ENCODE data around the gene GATAD2B.

GATAD2B gene

DNA sequence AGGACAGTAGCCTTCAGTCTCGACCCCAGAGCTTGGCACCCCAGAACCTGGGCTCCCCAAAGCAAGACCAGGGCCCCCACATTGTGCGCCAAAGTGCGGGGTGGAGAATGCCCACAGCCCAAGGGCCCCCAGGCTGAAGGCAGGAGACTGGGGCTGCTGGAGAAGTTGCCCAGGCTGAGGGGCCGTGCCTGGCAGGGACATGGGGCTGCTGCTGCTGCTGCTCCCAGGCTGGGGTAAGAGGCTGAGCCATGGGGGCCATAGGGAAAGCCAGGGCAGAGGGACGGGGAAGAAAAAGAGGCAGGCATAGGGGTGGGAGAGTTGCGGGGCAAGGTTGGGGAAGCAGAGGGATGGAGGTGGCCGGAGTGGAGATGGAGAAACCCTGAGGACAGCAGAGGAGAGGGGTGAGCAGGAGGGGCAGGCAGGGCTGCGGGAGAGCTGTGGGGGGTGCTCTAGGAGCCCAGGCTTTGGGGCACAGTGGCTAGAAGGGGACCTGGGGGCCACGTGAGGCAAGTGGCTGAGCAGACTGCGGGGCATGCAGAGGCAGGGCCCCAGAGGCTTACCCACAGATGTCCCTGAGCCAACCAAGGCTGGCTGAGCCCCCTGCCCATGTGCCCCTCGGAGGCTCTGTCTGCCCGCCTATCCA, 128.7 kb downstream of the GATAD2B start:
- Histone ChIP-seq H3K4me1 (ENCODE audit: control insufficient read depth, insufficient read depth, low read length) (peaks cover 21% of the 10 kb centered on the region; the same call in 1 of the 2 replicates), H3K36me3 (ENCODE audit: control insufficient read depth, insufficient read depth, low read length) (no peaks in the 10 kb centered on the region), H3K27ac (ENCODE audit: low read depth, low read length) (no peak overlapping the region), H3K9me3 (ENCODE audit: control insufficient read depth, insufficient read depth, low read length) (no peaks in the 10 kb centered on the region), H3K4me3 (ENCODE audit: low read depth, low read length) (no peak overlapping the region), H3K27me3 (ENCODE audit: control insufficient read depth, insufficient read depth, low read length) (no peaks in the 10 kb centered on the region), H3K9ac (ENCODE audit: low read depth, low read length) (no peak overlapping the region)

DNA sequence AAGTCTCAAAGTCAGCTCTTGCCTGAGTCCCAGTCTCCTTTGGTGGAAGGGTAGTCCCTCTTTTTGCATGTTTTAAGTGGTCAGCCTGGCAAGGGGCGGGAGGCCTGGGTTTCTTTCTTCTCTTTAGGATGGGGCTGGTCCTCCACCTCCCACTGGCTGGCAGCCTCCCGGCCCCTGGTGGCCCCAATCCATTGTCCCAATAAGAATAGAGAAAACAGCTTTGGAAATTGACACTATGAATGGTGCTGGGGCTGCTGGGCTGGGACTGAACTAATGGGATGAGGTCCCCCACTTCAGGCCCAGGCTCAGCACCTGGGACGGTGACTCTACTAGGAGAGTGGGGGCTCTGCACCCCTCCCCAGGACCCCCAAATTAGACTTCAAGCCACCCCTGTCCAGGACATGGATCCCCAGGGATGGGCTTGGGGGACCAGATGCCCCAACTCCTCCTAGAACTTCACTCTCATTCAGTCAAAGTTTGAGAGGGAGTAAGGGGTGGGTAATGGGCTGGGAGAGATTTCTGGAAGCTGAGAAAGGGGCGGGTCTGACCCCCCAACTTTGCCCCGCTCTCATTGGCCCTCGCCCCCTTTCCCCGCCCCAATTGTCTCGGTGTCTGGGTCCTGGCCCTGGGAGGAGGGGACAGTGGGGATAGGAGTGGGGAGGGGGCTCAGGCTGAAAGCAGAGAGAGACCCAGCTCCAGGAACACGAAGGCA, 129.4 kb downstream of the GATAD2B start:
- Histone ChIP-seq H3K9ac (ENCODE audit: low read depth, low read length) (no peak overlapping the region), H3K27ac (ENCODE audit: low read depth, low read length) (no peak overlapping the region), H3K4me1 (ENCODE audit: control insufficient read depth, insufficient read depth, low read length) (peaks cover 21% of the 10 kb centered on the region; the same call in 1 of the 2 replicates), H3K4me3 (ENCODE audit: low read depth, low read length) (no peak overlapping the region), H3K9me3 (ENCODE audit: control insufficient read depth, insufficient read depth, low read length) (no peaks in the 10 kb centered on the region), H3K36me3 (ENCODE audit: control insufficient read depth, insufficient read depth, low read length) (no peaks in the 10 kb centered on the region), H3K27me3 (ENCODE audit: control insufficient read depth, insufficient read depth, low read length) (no peaks in the 10 kb centered on the region)

DNA sequence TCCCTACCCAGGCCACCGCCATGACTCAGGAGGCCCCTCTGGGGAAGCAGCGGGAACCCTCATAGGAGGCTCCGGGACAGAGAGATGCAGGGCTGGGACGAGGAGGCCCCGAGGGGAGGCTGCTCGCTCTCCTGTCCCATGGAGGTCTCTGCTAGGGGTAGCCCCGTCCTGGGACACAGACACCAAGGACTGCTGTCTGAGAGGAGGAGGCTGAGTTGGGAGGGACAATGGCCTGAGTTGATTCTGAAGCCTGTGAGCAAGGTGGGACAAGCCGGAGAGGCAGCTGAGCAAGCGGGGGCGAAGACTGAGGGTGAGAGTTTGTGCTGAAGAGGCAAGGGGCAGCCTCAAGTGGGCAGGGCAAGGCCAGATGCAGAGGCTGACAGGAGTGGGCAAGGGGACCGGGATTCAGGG, 130.1 kb downstream of the GATAD2B start:
- no peak overlapping the region for H3K9ac ChIP-seq (ENCODE audit: low read depth, low read length)
- no peak overlapping the region for H3K4me3 ChIP-seq (ENCODE audit: low read depth, low read length)
- peaks cover 21% of the 10 kb centered on the region; the same call in 1 of the 2 replicates for H3K4me1 ChIP-seq (ENCODE audit: control insufficient read depth, insufficient read depth, low read length)
- no peak overlapping the region for H3K27ac ChIP-seq (ENCODE audit: low read depth, low read length)
- no peaks in the 10 kb centered on the region for H3K36me3 ChIP-seq (ENCODE audit: control insufficient read depth, insufficient read depth, low read length)
- H3K27me3 ChIP-seq (ENCODE audit: control insufficient read depth, insufficient read depth, low read length), result no peaks in the 10 kb centered on the region
- no peaks in the 10 kb centered on the region for H3K9me3 ChIP-seq (ENCODE audit: control insufficient read depth, insufficient read depth, low read length)

DNA sequence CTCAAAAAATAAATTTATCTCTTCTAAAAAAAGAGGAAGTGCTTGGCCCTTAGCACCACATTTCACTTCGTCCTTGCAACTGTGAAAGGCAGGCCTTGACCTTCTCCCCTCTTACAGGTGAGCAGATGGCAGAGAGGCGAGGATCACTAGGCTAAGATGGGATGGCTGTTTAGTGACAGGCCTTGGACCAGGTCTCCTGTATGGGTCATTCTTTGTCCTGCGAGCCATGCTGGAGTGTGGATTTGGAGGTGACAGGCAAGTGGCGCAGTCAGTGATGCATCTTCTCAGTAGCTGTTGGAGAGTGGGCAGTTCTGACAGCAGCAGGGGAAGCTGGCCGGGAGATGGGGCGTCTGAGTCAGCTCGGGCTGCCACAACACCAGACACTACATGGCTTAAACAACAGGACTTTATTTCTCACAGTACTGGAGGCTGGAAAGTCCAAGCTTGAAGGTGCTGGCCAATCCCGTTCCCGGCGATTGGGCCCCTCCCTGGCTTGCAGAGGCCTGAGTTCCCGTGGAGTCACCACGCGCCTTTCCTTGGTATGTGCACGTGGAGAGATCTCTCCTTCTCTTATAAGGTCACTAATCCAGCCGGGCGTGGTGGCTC, 131.0 kb downstream of the GATAD2B start:
- no peak overlapping the region for H3K9ac ChIP-seq (ENCODE audit: low read depth, low read length)
- H3K9me3 ChIP-seq (ENCODE audit: control insufficient read depth, insufficient read depth, low read length), result no peaks in the 10 kb centered on the region
- H3K36me3 ChIP-seq (ENCODE audit: control insufficient read depth, insufficient read depth, low read length), result no peaks in the 10 kb centered on the region
- no peak overlapping the region for H3K4me3 ChIP-seq (ENCODE audit: low read depth, low read length)
- H3K27ac ChIP-seq (ENCODE audit: low read depth, low read length), result no peak overlapping the region
- H3K4me1 ChIP-seq (ENCODE audit: control insufficient read depth, insufficient read depth, low read length), result peaks cover 21% of the 10 kb centered on the region; the same call in 1 of the 2 replicates
- H3K27me3 ChIP-seq (ENCODE audit: control insufficient read depth, insufficient read depth, low read length), result no peaks in the 10 kb centered on the region

DNA sequence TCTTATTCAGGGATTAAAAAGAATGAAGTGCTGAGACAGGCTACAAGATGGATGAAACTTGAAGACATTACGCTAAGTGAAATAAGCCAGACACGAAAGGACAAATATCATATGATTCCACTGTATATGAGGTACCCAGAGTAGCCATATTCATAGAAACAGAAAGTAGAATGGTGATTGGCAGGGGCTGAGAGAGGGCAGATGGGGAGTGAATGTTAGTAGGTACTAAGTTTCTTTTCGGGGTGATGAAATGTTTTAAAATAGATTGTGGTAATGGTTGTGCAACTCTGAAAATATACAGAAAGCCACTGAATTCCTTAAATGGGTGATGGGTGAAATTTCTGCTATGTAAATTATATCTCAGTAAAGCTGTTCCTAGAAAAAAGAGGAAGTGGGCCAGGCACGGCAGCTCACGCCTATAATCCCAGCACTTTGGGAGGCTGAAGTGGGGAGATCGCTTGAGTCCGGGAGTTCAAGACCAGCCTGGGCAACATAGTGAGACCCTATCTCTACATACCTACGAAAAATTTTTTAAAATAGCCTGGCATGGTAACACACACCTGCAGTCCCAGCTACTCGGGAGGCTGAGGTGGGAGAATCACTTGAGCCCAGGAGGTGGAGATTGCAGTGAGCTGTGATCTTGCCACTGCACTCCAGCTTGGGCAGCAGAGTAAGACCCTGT, 131.7 kb downstream of the GATAD2B start:
- Histone ChIP-seq H3K9ac (ENCODE audit: low read depth, low read length) (no peak overlapping the region), H3K9me3 (ENCODE audit: control insufficient read depth, insufficient read depth, low read length) (no peaks in the 10 kb centered on the region), H3K27me3 (ENCODE audit: control insufficient read depth, insufficient read depth, low read length) (no peaks in the 10 kb centered on the region), H3K36me3 (ENCODE audit: control insufficient read depth, insufficient read depth, low read length) (no peaks in the 10 kb centered on the region), H3K4me1 (ENCODE audit: control insufficient read depth, insufficient read depth, low read length) (peaks cover 21% of the 10 kb centered on the region; the same call in 1 of the 2 replicates), H3K27ac (ENCODE audit: low read depth, low read length) (no peak overlapping the region), H3K4me3 (ENCODE audit: low read depth, low read length) (no peak overlapping the region)

DNA sequence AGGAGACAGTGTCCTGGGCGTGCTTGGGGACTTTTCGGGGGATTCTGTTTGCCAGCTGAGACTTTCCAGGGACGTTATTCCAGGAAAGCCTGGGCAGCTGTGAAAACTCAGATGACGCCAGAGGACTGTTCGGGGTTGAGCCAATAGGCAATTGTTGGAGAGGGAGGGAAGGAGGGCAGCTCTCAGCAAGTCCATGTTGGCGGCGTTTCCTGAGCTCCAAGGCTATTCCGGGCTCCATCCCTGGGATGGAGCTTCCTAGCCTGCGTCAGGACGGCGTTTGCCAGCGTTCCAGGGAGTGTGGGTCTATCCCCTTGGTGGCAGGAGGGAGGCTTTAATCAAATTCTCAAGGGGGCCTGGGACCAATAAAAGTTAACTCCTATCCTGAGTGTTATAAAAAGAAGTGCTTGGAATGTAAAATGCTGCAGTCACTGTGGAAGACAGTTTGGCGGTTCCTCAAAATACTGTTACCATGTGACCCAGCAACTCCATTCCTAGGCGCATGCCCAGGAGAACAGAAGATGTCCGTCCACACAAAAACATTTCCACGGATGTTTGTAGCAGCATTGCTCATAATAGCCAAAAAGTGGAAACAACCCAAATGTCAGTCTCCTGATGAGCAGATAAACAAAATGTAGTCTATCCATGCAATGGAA, 132.3 kb downstream of the GATAD2B start:
- no peaks in the 10 kb centered on the region for H3K27me3 ChIP-seq (ENCODE audit: control insufficient read depth, insufficient read depth, low read length)
- H3K9ac ChIP-seq (ENCODE audit: low read depth, low read length), result no peak overlapping the region
- no peak overlapping the region for H3K4me3 ChIP-seq (ENCODE audit: low read depth, low read length)
- H3K36me3 ChIP-seq (ENCODE audit: control insufficient read depth, insufficient read depth, low read length), result no peaks in the 10 kb centered on the region
- H3K9me3 ChIP-seq (ENCODE audit: control insufficient read depth, insufficient read depth, low read length), result no peaks in the 10 kb centered on the region
- H3K4me1 ChIP-seq (ENCODE audit: control insufficient read depth, insufficient read depth, low read length), result peaks cover 21% of the 10 kb centered on the region; the same call in 1 of the 2 replicates
- no peak overlapping the region for H3K27ac ChIP-seq (ENCODE audit: low read depth, low read length)

DNA sequence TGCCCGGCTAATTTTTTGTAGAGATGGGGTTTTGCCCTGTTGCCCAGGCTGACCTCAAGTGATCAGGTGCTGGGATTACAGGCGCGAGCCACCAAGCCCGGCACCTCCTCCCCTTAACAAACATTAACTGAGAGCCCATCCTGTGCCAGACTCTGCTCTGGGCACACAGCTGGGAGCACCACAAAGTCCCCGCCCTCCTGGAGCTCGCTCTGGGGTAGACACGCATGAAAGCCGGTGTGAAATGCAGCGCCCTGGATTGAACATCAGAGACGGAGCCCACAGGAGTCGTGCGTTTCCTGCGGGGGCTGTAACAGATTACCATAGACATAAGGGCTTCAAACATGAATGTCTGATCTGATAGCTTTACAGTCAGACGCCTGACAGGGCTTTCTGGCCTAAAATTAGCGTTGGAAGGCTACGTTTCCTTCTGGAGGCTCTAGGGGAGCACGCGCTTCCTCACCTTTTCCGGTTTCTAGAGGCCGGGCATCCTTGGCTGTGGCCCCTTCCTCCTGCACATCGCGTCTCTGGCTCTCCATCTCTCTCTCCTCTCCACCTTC, 133.2 kb downstream of the GATAD2B start:
- Histone ChIP-seq H3K4me1 (ENCODE audit: control insufficient read depth, insufficient read depth, low read length) (peaks cover 14% of the 10 kb centered on the region; the same call in 1 of the 2 replicates), H3K36me3 (ENCODE audit: control insufficient read depth, insufficient read depth, low read length) (no peaks in the 10 kb centered on the region), H3K27ac (ENCODE audit: low read depth, low read length) (no peak overlapping the region), H3K9ac (ENCODE audit: low read depth, low read length) (no peak overlapping the region), H3K9me3 (ENCODE audit: control insufficient read depth, insufficient read depth, low read length) (no peaks in the 10 kb centered on the region), H3K27me3 (ENCODE audit: control insufficient read depth, insufficient read depth, low read length) (no peaks in the 10 kb centered on the region), H3K4me3 (ENCODE audit: low read depth, low read length) (no peak overlapping the region)

DNA sequence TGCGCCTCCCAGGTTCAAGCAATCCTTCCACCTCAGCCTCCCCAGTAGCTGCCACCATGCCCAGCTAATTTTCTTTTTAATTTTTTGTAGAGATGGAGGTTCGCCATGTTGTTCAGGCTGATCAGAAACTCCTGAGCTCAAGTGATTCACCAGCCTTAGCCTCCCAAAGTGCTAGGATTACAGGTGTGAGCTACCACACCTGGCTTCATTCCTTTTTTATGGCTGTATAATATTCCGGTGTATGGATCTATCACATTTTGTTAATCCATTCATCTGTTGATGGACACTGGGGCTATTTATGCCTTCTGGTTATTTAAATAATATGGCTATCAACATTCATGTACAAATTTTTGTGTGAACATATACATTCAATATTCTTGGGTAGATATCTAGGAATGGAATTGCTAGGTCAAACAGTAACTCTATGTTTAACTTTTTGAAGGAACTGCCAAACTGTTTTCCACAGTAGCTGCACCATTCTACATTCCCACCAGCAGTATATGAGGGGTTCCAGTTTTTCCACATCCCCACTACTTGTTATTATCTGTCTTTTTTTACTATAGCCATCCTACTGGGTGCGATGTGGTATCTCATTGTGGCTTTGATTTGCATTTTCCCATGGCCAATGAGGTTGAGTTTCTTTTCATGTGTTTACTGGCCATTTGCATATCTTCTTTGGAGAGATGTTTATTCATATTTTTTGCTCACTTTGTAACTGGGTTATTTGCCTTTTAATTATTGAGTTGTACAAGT, 136.6 kb downstream of the GATAD2B start:
- Histone ChIP-seq H3K36me3 (ENCODE audit: control insufficient read depth, insufficient read depth, low read length) (no peaks in the 10 kb centered on the region), H3K4me3 (ENCODE audit: low read depth, low read length) (no peak overlapping the region), H3K4me1 (ENCODE audit: control insufficient read depth, insufficient read depth, low read length) (peaks cover 4% of the 10 kb centered on the region; the same call in 1 of the 2 replicates), H3K9ac (ENCODE audit: low read depth, low read length) (no peak overlapping the region), H3K9me3 (ENCODE audit: control insufficient read depth, insufficient read depth, low read length) (no peaks in the 10 kb centered on the region), H3K27ac (ENCODE audit: low read depth, low read length) (no peak overlapping the region), H3K27me3 (ENCODE audit: control insufficient read depth, insufficient read depth, low read length) (no peaks in the 10 kb centered on the region)

DNA sequence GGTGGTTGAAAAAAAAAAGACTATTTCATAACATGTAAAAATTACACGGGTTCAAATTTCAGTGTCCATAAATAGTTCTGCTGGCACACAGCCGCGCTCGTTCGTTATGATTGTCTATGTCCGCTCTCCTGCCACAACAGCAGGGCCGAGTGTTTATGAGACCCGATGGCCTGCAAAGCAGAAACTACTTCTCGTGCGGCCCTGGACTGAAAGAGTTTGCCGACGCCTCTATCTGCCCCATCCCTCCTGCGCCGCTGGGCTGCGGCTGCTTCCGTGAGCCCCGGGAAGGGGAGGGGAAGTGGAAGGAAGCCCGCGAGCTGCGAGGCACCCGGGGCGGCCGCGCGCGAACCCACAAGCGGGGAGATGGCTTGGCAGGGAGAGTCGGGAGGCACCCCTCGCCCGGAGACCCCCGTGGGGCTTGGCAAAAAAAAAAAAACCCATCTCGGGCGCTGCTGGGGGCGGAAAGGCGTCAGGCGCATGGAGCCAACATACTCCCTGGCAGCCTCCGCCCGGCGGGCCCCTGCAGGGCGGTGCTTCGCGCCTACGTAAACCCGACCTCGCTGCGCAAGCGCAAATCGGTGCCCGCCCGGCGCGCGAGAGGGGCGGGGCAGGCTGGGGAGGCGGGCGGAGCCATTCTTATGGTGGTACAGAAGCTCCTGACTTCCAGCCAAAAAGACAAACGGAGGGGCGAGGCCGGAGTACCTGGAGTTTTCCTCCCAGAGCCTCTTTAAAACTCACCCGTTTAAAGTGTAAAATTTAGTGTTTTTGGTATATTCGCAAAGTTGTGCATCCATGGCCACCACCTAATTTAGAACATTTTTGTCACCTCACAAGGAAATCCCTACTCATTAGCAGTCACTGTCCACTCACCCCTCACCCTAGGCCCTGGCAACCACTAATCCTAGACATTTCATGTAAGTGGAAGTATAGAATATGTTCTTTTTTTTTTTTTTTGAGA, 139.3 kb downstream of the GATAD2B start:
- no peaks in the 10 kb centered on the region for H3K27me3 ChIP-seq (ENCODE audit: control insufficient read depth, insufficient read depth, low read length)
- peak overlapping the region; percentile 91 for H3K27ac ChIP-seq (ENCODE audit: low read depth, low read length)
- no peaks in the 10 kb centered on the region for H3K9me3 ChIP-seq (ENCODE audit: control insufficient read depth, insufficient read depth, low read length)
- H3K4me1 ChIP-seq (ENCODE audit: control insufficient read depth, insufficient read depth, low read length), result peaks cover 4% of the 10 kb centered on the region; the same call in 1 of the 2 replicates
- peak overlapping the region; percentile 79 for H3K9ac ChIP-seq (ENCODE audit: low read depth, low read length)
- H3K36me3 ChIP-seq (ENCODE audit: control insufficient read depth, insufficient read depth, low read length), result peaks cover 18% of the 10 kb centered on the region; the same call in 1 of the 2 replicates
- peak overlapping the region; percentile 78 for H3K4me3 ChIP-seq (ENCODE audit: low read depth, low read length)
